Mucosa of descending colon (tissue), 3 donors: ENCODE measurements around the gene THADA. TPM values are rescaled to one million over a fixed set of nuclear protein-coding genes. Genes with fewer than 3 reads are reported as not detected.
A peak's percentile ranks its signal among the peaks of the same experiment; 100 is the strongest.

Experiments
- ATAC-seq: fragments of 200-7000 bp; cut with Tn5 transposase; one replicate; pipeline ENCODE4 v1.9.1; 2020; ENCODE audit warnings: mild to moderate bottlenecking, moderate library complexity
- DNase-seq, 3 donors: peaks; one replicate each; pipeline ENCODE4 v3.0.0-alpha.2; 2020
- H3K36me3 ChIP-seq: fragments of 200-600 bp; one replicate; pipeline ENCODE4 v1.8.0; 2021; ENCODE audit warnings: low read depth, mild to moderate bottlenecking
- H3K4me1 ChIP-seq: fragments of 200-600 bp; one replicate; pipeline ENCODE4 v1.8.0; 2021; ENCODE audit warnings: low read depth, mild to moderate bottlenecking
- H3K4me3 ChIP-seq: fragments of 200-600 bp; one replicate; pipeline ENCODE4 v1.8.0; 2021; ENCODE audit warnings: mild to moderate bottlenecking
- H3K9me3 ChIP-seq: fragments of 200-600 bp; one replicate; pipeline ENCODE4 v1.8.0; 2021; ENCODE audit warnings: mild to moderate bottlenecking
- CTCF ChIP-seq: fragments of 200-600 bp; IDR thresholded peaks from one replicate; pipeline ENCODE4 v1.8.0; 2022; ENCODE audit warnings: antibody characterized with exemption, mild to moderate bottlenecking
- intact Hi-C, 2 donors: fragments of 100-400 bp; cut with DNase I in 1 of 2; cut with micrococcal nuclease in 1 of 2; formaldehyde crosslinking; loops; one replicate each; pipeline versions ENCODE4 v1.11.0 to v1.11.1; 2022; cut with DNase I, micrococcal nuclease
- total RNA-seq, 3 donors: library from RNA; stranded (reverse); fragmentation: NEBNext Ultra II Directional in 2 of 3; extraction: Animal tissue kit (Norgen Biotek cat#: 25700) in 2 of 3; gene quantifications; one replicate each; pipeline versions ENCODE4 v1.2.1 to v1.2.4, GENCODE V29; 2021 to 2023
- donor health status: DM: no; HTN: no; CAD: no; lungs with moderate emphysema.
- donor health status: DM: no; HTN: no; CAD: no.
- donor health status: DM: no; HTN: yes; CAD: no.

The THADA gene
- total RNA-seq, 3 donors from 2014 or later, result 20.1 to 26.7 (median 25.3) TPM

DNA sequence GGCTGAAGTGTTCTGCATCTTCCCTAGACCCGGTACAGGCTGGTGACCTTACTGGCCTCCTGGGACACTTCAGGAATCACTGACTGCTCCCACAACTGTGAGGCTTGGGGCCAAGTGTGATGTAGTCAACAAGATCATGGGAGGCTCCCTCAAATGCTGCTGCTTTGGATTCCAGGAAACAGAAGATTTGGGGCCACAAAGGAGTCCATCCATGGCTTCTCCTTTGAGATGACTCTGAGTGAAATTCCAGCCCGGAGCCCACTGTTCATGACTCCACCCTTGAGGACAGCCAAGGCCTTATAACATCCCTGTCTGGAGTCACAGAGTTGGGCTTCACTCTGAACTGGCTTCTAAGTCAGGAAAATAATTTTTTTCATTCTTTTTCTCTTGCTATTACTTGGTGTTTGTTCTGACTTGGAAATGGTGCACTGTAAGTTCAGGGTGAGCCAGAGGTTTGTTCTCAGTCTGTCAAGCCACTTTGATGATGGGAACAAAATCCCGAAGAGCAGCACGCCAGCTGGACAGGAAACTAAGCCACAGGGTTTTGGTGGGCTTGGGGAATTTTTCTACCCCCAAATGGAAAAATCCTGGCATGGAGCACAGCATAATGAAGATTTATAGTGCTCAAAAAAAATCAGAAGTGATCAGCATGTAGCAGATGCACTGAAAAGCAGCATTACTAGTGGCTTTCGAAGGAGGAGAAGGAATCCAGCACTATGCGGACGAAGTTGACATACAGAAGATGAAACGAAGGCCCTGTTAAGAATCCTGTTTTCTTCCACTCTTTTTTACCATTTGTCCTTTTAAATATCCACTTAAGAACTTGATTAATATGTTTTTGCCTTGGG lies 271.4 kb downstream of the THADA start:
- H3K9me3 ChIP-seq, result no peaks in the 10 kb centered on the region
- no peaks in the 10 kb centered on the region for H3K4me1 ChIP-seq
- no peak overlapping the region for H3K4me3 ChIP-seq
- H3K36me3 ChIP-seq, result no peaks in the 10 kb centered on the region
- ATAC-seq, result peak; percentile 42
- peak in 1 of 3 donors; percentile 35 for DNase-seq
- TF ChIP-seq CTCF, result no peak
- intact Hi-C loops, result no loop called here

DNA sequence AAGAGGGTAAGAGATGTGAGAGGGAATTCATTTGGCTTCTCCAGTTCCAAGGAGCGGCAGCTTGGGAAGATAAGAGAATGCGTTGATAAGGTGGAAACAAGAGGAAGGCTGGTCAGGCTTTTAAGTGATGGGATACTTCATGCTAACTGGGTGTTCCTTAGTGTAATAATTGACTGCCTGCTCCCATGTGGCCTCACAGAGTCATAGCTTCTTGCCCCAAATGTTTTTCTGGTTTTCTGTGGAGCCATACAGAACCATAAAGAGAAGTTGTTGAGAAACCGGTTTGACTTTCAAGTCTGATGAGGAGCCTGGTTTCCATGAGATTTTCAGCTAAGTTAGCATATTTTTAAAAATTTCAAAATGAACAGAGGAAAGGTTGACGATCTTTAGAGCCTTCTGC lies 272.0 kb downstream of the THADA start:
- Histone ChIP-seq H3K9me3 (no peaks in the 10 kb centered on the region), H3K36me3 (no peaks in the 10 kb centered on the region), H3K4me1 (no peaks in the 10 kb centered on the region), H3K4me3 (no peak overlapping the region)
- ATAC-seq (peak; percentile 8), DNase-seq (no peak)
- intact Hi-C loops, result no loop called here
- no peak for TF ChIP-seq CTCF

GRCh38 chr2:43321446-43321845 lies 274.4 kb downstream of the THADA start:
- intact Hi-C loops, result no loop called here
- DNase-seq, result no peak
- Histone ChIP-seq H3K4me3 (no peak overlapping the region), H3K4me1 (no peaks in the 10 kb centered on the region), H3K36me3 (no peaks in the 10 kb centered on the region), H3K9me3 (no peaks in the 10 kb centered on the region)
- no peak for TF ChIP-seq CTCF
- ATAC-seq, result no peak

GRCh38 chr2:43319541-43319940 lies 276.3 kb downstream of the THADA start:
- intact Hi-C loops, result no loop called here
- no peak for DNase-seq
- Histone ChIP-seq H3K4me3 (no peak overlapping the region), H3K36me3 (no peaks in the 10 kb centered on the region), H3K9me3 (no peaks in the 10 kb centered on the region), H3K4me1 (no peaks in the 10 kb centered on the region)
- no peak for TF ChIP-seq CTCF
- no peak for ATAC-seq

GRCh38 chr2:43318791-43319190 lies 277.0 kb downstream of the THADA start:
- Histone ChIP-seq H3K36me3 (no peaks in the 10 kb centered on the region), H3K4me3 (no peak overlapping the region), H3K4me1 (peaks cover 1% of the 10 kb centered on the region), H3K9me3 (no peaks in the 10 kb centered on the region)
- ATAC-seq, result no peak
- intact Hi-C loops, result no loop called here
- no peak for DNase-seq
- TF ChIP-seq CTCF, result no peak
